Measurements from ENCODE around the gene NTHL1.

NTHL1 gene
- 0.55 to 5.4 (median 2.7) reads per million in 17 experiments for total RNA-seq

DNA sequence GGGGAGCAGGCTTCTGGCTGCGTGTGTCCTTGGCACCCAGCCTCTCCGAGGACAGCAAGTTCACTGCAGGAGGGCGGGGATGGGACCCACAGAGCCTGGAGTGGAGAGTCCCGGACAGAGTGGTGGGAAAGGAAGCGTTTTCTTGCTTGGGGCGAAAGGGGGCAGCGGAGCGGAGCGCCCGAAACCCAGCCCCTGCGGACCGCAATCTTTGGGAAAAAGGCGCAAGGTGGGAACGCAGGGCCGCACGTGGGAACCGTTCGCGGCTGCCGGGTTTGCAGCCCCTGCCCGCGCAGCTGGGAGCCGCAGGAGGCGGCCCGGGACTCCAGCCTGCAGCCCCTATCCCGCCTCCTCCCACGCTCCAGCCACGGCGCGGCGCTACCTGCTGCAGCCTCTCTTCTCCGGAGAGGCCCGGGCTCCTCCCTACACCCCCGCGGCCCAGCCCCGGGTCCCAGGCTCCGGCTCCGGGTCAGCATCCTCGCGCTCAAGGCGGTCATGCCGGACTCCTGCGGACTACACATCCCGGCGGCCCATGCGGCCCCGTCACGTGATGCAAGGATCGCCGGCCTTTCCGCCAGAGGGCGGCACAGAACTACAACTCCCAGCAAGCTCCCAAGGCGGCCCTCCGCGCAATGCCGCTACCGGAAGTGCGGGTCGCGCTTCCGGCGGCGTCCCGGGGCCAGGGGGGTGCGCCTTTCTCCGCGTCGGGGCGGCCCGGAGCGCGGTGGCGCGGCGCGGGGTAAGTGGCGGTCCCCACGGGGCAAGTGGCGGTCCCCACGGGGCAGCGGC, at the start of gene NTHL1, which contains the start of gene TSC2:
Gene NTHL1, minus strand, starts transcription at position 505 of the 786 bp plus-strand sequence. Its CDS starts 11 bp downstream, at position 494.
Gene TSC2, plus strand, starts transcription at position 656 of the 786 bp plus-strand sequence. CDS start 631 bp downstream, outside the sequence.
- peak; percentile 97 to 98 (median 98) for DNase-seq

DNA sequence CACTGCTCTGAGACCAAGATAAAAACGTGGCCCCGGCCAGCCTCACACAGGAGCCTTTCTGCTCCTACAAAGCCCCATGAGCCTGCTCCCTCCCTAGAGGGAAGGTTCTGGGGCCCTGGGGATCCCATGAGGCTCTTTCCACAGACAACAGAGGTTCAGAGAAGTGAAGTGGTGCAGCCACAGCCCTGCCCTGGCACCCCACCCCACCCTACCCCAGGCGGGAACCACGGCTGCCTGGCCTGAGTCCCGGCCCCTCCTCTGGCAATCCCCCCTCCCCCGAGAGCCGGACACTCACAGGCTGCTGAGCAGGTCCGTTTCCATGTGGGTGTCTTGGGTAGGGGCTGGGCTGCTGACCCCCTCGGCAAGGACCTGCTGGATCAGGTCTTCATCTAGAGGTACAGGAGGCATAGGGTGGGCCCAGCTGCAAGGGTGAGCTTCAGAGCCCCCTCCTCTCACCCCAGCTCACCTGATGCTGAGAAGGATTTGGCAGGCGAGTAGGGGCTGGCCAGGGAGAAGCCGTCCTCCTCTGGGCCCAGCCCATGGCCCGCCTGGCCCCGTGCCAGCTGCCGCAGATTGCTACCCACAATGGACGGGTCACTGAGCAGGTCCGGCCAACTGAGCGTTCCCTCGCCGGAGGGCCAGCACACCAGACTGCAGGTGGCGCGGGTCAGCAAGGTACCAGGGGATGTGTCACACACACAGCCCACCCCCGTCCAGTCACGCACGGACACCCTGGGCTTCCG, 49.4 kb upstream of the NTHL1 start:
- DNase-seq, result no peak

DNA sequence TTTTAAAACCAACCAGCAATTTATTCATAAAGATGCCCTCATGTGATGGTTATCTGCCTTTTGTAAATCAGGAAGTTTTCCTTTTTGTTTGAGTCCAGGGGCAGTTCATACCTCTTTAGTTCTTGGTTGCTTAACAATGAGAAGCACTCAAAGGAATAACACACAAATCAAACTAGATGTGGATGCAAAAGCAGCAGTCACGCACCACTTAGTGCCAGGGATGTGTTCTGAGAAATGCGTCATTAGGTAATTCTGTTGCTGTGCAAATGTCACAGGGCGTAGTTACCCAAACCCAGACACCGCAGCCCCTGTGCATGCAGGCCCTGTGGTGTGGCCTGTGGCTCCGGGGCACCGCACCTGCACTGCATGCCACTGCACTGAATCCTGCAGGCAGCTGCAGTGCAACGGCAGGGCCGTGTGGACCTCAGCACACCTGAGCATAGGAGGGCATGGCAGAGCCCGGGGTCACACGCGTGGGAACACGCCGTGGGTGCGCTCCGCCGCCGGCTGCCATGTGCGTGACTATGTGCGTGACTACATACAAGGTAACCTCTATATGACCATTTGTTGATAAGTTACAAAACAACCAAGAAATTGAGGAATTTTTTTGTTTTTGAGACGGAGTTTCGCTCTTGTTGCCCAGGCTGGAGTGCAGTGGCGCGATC, 48.4 kb upstream of the NTHL1 start:
- no peak for DNase-seq

DNA sequence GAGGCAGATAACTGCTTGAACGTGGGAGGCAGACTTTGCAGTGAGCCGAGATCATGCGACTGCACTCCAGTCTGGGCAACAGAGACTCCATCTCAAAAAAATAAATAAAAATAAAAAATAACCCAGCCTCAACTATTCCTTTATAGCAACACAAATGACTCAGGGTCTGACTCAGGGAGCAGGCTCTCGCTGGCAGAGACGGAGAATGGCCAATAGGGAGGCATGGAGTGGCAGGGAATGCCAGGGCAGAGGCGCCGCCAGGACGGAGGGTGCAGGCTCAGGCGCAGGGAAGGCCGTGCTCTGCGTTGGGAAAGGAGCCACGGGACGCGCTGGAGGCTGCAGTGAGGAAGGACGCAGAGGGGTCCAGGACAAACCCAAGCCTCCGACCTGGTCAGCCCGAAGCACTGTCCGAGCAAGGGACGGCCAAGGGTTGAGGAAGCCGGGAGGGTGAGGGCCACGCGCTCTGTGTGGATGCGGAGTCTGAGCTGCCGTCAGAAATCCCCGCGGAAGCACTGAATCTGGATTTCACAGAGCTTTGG, 47.8 kb upstream of the NTHL1 start:
- no peak for DNase-seq

DNA sequence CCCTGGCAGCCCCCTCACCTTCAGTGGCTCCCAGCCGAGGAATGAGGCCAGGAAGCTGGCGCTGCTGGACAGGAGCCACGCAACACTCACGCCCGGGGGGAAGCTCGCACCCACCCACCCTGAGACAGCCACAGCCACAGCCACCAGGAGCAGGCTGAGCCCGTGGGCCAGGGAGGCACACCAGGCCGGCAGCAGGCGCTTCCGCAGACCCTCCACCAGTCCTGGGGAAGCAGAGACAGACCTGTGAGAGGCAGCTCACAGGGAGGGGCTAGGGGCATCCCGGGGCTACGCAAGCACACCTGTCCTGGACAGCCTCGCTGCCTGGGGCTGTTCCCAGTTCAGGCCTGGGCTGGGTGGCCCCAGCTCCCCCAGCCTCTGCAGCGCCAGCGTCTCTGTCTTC, 46.2 kb upstream of the NTHL1 start:
- no peak for DNase-seq

DNA sequence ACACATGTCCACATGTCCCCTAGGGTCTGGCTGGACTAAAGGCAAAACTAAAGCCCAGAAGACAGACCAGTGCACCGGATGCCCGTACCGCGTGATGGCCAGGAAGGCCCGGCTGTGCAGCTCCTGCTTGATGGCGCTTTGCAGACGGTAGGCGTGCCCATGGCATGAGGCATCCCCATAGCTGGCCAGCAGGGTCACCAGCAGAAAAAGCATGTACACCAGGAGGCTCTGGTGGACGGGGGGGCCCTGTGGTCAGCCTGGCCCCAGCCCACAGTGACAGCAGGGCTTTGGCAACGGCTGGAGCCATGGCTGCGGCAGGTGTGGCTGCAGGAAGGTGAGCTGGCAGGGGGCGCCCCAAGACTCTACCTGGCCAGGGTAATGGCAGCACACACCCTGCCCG, 45.2 kb upstream of the NTHL1 start:
- DNase-seq, result no peak

DNA sequence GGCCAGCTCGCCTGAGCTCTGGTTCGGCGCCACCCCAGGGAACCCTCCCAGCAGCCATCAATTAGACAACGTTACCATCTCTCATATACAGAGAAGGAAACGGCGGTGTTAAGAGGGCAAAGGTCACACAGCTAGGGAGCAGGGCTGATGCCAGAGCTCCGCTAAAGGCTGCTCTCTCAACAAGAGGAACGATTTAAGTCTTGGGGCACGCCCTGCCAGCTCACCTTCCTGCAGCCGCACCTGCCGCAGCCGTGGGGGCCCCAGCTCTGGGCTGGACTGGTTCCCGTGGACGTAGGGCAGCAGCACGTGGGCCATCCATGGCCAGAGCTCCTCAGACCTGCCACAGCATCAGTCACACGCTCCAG, 44.6 kb upstream of the NTHL1 start:
- no peak for DNase-seq

DNA sequence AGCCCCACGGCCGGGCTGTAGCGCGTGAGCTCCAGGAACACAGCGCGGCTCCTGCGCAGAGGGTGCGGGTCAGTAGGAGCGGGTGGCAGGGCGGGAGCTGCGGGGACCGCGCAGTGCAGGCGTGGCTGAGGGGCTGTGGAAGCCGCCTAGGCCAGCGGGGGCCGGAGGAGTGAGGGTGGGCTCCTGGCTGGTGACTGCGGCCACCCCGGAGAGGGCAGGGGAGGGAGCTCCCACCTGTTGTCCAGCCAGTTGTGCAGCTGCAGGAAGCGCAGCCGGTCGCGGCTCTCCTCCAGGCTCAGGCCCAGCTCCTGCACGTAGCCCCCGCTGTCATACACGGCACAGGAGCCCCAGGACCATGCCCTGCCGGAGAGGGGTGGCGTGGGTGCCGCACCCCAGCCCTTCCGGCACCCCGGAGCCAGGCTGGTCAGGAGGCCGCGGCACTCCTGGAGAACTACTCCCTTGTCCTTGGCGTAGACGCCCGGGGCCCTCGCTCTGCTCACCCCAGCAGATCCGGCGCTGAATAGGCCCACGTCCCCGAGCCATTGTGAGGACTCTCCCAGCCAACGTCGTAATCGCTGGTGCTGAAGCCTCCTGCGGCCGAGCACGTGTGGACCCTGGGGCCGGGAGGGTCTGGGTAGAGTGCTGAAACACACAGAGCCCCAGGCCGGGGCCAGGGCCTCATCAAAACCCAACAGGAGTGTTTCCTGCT, 44.1 kb upstream of the NTHL1 start:
- no peak for DNase-seq

DNA sequence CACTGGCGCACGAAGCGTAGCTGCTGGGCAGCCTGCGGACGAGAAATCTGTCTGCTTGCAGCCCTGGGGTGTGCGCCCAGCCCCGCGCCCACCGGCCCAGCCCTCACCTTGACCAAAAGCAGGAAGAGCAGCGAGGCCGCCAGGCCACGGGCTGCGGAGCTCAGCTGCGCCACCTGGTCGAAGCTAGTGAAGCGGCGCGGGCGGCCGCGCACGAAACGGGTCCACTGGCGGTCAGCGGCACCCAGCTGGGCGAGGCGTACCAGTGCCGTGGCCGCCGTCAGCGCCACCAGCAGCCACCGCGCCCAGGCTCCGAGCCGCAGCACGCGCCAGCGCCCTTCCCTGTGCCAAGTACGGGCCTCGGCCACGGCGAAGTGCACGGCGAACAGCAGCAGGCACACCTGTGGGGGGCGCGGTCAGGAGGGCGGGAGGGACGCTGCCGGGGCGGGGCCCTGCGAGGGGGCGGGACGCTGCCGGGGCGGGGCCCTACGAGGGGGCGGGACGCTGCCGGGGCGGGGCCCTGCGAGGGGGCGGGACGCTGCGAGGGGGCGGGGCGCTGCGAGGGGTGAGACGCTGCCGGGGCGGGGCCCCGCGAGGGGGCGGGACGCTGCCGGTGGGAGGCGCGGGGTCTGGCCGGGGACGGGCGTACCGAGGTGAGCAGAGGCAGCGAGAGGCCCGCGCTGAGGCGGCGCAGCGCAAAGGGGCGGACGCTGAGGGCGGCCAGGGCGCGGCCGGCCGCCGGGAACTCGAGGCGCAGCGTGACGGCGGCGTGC, 43.3 kb upstream of the NTHL1 start:
- DNase-seq, result no peak

DNA sequence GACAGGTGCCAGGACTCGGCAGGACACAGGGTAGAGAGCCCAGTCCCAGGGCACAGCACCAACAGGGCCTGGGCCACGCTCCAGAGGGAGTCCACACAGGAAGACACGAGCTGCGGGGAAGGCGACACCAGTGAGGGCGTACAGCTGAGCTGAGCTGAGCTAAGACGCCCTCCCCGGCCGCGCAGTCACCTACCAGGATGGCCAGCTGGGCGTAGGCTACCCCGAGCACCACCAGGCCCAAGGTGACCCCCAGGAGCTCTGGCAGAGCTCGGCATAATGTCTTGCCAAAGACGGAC, 42.8 kb upstream of the NTHL1 start:
- no peak for DNase-seq

DNA sequence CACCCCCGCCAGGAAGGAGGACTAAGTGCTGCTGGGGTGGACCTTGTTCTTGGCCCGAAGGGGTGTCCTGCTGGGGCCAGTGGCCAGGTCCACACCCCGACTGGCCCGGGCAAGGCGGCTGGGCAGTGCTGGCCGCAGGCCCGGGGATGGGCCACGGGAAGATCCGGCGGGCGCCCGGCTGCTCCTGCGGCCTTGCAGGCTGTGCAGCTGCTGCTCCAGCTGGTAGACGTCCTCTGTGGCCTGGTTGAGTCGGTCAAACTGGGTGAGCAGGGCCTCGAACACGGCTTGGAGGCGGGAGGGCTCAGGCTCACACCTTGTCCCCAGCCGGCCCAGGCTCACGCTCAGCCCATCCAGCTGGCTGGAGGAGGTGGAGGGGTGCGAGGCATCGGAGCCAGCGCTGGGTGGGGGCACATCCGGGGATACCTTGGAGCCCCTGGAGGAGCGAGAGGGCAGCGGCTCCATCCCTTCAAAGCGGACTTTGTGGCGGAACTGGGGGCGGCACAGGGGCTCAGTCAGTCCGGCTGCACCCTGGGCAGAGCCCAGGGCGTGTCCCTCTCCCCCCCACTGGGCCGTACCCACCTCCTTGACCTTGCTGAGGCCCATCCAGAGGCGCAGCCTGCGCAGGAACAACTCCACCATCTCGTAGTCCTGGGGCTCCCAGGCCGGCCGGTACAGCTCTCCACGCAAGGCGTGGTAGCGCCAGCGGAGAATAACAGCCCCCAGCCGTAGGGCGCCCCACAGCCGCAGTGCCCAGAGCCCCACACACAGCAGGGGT, 42.3 kb upstream of the NTHL1 start:
- DNase-seq, result no peak

DNA sequence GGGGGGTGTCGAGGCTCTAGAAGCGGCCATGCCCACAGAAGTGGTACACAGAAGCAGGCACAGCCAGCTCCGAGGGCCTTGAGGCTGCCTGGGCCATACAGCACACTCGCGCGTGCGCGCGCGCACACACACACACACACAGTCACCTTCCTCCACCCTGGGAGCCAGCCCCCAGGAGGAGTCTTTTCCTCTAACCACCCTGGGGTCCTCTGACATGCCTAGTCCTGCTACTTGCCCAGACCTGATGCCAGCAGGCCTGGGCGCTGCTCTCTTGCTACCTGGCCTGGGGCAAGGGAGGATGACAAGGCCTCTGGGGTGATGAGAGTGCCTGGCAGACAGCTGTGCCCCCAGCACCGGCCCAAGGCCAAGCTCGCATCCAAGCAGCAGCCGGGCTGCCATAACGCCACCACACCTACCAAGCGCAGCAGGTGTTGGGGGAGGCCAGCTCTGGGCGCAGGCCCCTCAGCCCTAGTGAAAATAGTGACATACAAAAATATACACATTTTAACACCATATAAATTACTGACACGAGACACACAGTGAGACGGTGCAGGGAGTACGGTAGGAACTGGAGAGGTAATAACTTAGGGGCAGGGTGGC, 41.2 kb upstream of the NTHL1 start:
- DNase-seq, result no peak

DNA sequence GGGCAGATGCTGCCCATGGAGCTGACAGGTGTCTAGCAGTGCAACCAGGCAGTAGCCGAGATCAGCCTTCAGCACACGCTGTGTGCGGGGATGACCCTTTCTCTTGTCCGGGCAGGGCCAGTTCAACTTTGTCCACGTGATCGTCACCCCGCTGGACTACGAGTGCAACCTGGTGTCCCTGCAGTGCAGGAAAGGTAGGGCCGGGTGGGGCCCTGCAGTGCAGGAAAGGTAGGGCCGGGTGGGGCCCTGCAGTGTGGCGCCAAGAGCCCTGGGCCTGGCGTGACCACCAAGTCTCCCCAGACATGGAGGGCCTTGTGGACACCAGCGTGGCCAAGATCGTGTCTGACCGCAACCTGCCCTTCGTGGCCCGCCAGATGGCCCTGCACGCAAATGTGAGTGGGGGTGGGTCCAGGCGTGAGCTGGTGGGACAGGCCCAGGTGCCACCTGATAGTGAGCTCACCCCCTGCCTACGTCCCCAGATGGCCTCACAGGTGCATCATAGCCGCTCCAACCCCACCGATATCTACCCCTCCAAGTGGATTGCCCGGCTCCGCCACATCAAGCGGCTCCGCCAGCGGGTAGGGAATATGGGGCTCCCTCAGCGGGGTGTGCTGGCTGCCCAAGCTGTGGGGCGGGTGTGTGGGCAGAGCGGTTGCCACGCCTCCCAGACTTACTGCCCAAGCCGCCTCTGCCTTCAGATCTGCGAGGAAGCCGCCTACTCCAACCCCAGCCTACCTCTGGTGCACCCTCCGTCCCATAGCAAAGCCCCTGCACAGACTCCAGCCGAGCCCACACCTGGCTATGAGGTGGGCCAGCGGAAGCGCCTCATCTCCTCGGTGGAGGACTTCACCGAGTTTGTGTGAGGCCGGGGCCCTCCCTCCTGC, 40.4 kb upstream of the NTHL1 start:
- no peak for DNase-seq

DNA sequence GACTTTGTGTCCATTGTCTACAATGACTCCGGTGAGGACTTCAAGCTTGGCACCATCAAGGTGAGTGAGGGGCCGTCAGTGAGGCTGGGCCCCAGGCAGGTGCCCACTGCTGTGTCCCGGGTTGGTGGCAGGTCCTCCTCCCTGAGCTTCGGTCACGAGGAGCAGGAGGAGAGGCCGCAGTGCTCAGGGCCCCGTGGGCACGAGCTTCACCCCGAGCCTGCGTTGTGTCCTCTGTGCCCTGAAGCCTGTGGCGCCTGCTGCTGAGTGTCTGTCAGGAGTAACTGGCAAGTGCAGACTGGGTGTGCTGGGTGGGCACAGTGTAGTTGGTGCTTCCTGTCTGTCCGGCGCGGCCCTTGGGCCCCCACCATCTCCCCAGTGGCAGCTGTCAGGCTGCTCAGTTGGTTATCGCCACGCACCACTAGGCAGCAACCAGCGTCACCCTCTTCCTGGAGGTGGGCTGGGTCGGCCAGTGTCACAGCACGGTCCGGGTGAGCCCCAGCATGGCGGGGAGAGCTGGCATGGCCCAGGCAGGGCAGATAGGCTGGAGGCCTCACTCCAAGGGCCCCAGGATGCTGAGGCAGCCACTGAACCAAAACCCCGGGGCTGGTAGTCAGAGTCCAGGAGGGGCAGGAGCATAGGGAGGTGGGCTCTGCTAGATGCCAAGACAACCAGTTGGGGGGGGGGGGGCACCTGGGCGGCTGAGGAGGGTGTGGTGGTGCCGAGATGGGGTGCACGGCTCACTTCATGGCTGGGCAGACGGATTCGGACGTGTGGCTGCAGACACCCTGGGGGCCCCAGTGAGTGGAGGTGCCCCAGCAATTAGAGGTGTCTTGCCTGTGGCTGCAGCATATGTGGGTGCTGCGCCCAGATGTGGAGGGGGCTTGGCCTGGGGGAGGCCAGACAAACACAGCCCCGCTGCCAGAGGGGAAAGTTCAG, 39.4 kb upstream of the NTHL1 start:
- no peak for DNase-seq

DNA sequence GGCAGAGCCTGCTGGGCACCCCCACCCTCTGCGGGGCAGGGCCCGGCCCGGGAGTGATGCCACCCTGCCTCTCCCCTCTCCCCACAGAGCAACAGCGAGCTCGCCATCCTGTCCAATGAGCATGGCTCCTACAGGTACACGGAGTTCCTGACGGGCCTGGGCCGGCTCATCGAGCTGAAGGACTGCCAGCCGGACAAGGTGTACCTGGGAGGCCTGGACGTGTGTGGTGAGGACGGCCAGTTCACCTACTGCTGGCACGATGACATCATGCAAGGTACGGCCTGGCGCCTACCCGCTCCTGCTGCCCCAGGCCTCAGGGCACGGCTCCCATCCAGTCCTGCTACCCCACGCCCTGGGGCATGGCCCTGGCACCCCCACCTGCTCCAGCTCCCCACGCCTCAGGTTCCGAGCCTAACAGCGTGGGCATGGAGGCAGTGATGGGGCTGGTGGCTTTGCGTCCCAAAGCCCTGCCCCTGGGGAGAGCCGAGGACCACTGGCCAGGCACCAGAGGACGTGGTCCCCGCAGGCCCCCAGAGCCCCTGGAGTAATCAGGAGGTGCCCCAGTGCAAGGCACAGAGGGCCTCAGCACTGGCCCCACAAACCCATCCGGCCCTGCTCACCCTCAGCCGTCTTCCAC, 38.6 kb upstream of the NTHL1 start:
- DNase-seq, result no peak

DNA sequence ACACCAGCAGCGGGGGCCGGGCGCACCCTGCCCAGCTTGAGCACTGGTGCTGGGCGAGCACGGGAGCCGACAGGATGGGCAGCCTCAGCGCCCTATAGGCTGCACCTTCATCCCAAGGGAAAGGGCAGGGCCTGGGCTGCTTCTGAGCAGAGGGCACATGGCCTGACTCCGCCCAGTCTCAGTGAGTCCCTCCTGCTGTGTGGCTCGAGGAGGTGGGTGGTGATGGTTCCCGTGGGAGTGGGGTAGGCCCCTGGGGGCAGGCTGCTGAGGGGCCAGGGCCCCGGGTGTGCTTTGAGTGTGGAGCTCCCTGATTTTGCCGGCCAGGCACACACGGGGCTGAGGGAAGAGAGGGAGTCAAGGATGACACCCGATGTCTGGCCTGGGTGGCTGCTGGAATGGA, 38.0 kb upstream of the NTHL1 start:
- no peak for DNase-seq

DNA sequence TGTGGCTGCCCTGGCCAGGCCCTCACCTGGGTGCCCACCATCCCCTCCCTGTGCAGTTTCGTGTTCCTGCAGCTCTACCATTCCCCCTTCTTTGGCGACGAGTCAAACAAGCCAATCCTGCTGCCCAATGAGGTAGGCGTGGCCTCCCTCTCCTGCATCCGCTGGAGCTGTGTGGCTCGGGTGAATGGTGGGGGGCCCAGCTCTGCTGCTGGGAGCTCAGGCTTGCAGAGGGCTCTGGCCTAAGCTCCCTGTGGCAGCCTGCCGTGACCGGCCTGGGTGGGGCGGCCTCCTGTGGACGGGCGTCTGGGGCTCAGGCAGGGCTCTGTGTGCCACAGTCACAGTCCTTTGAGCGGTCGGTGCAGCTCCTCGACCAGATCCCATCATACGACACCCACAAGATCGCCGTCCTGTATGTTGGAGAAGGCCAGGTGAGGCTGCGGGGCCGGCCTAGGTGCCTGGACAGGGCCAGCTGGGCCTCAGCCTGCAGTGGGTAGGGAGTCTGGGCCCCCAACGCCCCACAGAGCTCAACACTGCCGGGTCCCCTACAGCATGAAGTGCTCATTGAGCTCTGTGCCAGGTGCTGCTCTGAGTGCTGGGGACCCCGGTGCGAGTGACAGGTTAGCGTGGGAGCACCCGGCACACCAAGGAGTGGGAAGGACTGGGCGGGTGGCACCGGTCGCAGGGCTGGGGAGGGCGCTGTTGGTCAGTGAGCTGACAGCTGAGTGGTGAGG, 37.4 kb upstream of the NTHL1 start:
- no peak for DNase-seq
